H1 (cell line): ENCODE data around the gene CDC45. TPM values are rescaled to one million over a fixed set of nuclear protein-coding genes. Genes with fewer than 3 reads are reported as not detected.

Experiments
- BRCA1 ChIP-seq: IDR thresholded peaks from 2 replicates; pipeline ENCODE4 v1.6.1; 2012; ENCODE audit warnings: low read depth, low read length, improper control_type of control experiment
- CHD2 ChIP-seq: IDR thresholded peaks from 2 replicates; pipeline ENCODE4 v1.6.1; 2012; ENCODE audit warnings: low read length, improper control_type of control experiment
- CTBP2 ChIP-seq: IDR thresholded peaks from 2 replicates; pipeline ENCODE4 v1.7.0; 2011; ENCODE audit warnings: borderline replicate concordance, mild to moderate bottlenecking, moderate library complexity, mixed read lengths, low read length; ENCODE audit not compliant: insufficient read depth, insufficient read length
- E2F6 ChIP-seq: IDR thresholded peaks from 2 replicates; pipeline ENCODE4 v1.6.1; 2012; ENCODE audit warnings: inconsistent platforms
- RFX5 ChIP-seq: IDR thresholded peaks from 2 replicates; pipeline ENCODE4 v1.6.1; 2011; ENCODE audit warnings: low read depth, low read length, improper control_type of control experiment, borderline replicate concordance
- TAF7 ChIP-seq: optimal IDR thresholded peaks from 2 replicates; pipeline ENCODE3; 2011; ENCODE audit warnings: low read depth, mild to moderate bottlenecking, inconsistent platforms, low read length, moderate library complexity, borderline replicate concordance
- polyA plus RNA-seq, 7 experiments: library from polyadenylated mRNA; depleted of rRNA in 3 of 7; stranded (reverse) in 5 of 7; unstranded in 2 of 7; fragments of >200 nt in 5 of 7; fragments of 200-250 nt in 2 of 7; gene quantifications; 1 replicate in 5 of 7; 2 replicates in 1 of 7; 4 replicates in 1 of 7; pipeline versions ENCODE4 v1.2.1 to v1.2.3, GENCODE V29; 2011 to 2013; ENCODE audit warnings: missing spikeins in 2 of 7, mixed read lengths in 2 of 7
- total RNA-seq: library from RNA; stranded (reverse); fragmentation: NEBNext Ultra II Directional; extraction: Animal tissue kit (Norgen Biotek cat#: 25700); gene quantifications from 2 replicates; pipeline ENCODE4 v1.2.1, GENCODE V29; 2021

CDC45 gene
- total and polyA plus RNA-seq, 2 of the 8 experiments (the other 6 are each of a cell fraction or from before 2014, with no cell fraction given): 31.9 to 37.7 TPM

- TF ChIP-seq CTBP2: no peak
- TF ChIP-seq TAF7: no peak
- TF ChIP-seq RFX5: no peak
- no peak for TF ChIP-seq E2F6
- TF ChIP-seq BRCA1: no peak
- no peak for TF ChIP-seq CHD2
Observed at GRCh38 chr22:19565382-19566278, 85.9 kb downstream of the CDC45 start (continued).
